TTC549 (cell line): Measurements from ENCODE around the gene RERE.

Source experiments
- FAIRE-seq: peaks from 2 replicates; lab custom pipeline; 2012; peaks lifted over from hg19 to GRCh38; lab: Jason Lieb, UNC

Gene RERE

GRCh38 chr1:8663915-8664329, 153.5 kb downstream of the RERE start:
- no peak for FAIRE-seq

GRCh38 chr1:8663090-8663802, 154.2 kb downstream of the RERE start:
- no peak for FAIRE-seq

GRCh38 chr1:8662380-8663072, 154.9 kb downstream of the RERE start:
- FAIRE-seq = no peak

DNA sequence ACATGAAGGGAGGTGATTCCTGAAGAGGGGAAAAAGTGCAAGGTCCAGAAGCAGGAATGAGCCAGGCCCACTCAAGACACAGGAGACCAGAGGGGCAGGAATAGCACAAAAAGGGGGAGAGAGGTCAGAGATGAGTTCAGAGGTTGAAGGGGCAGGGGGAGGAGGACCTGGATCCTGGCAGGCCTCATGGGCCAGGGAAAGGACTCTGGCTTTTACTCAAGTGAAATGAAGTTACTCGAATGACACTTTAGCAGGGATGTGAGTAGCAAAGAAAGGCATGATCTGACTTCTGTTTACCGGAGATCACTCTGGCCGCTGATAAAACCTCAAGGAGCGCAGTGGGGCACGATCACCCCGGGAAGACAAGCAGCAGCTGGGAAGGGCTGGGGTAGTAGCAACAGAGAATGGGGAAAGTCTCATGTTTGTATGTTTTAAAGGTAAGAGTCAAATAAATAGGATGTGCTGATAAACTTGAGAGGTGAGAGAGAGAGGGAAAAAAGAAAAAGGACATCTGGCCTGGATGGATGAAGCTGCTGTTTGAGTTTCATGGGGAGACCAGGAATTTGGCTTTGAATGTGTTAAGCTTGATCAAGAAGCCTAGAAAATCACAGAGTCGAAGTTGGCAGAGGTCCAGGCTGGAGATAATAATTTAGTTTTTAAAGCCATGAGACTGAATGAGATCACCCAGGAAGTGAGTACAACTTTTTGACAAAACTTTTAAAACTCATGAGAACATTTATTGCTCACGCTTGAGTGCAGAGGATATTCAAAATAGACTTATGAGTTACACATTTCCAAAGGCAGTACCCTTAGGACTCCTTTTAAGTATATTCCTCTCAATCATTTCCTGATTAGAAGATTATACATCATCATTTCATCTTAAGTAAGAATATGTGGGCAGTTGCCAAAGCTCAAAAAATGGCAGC, 156.0 kb downstream of the RERE start:
- FAIRE-seq = no peak

DNA sequence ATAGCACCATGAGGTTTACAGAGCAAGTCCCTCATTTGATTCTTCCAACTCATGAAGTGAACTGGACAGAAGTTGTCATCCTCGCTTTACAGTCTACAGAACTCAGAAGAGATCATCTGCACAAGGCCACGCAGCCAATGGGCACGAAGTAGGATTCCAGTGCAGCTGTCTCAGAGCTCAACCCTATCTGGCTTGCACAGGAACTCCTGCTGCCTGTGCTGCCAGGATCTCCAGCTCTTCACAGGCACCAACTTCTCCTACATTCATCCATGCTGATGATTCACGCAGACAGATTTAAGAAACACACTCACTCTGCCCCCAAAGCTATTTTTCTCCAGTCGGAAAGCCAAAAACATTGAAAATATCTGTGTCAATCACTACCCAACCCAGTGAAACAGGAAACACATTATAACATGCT, 157.0 kb downstream of the RERE start:
- no peak for FAIRE-seq

GRCh38 chr1:8659593-8659992, 157.8 kb downstream of the RERE start:
- FAIRE-seq = no peak

DNA sequence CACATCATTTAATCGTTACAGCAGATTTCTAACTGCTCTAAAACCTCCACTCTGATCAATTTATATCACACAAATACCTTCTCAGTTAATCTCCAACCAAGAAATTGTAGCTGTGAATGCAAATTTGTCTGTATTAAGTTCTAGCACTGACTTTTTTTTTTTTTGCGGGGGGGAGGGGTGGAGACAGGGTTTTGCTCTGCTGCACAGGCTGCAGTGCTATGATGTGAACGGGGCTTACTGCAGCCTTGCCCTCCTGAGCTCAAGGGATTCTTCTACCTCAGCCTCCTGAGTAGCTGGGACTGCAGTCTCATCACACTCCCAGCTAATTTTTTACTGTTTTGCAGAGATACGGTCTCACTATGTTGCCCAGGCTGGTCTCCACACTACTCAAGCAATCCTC, 163.6 kb downstream of the RERE start:
- no peak for FAIRE-seq

- FAIRE-seq = no peak
These were observed 164.9 kb downstream of the RERE start for GRCh38 chr1:8652467-8653046.

GRCh38 chr1:8651962-8652361, 165.5 kb downstream of the RERE start:
- FAIRE-seq = no peak

DNA sequence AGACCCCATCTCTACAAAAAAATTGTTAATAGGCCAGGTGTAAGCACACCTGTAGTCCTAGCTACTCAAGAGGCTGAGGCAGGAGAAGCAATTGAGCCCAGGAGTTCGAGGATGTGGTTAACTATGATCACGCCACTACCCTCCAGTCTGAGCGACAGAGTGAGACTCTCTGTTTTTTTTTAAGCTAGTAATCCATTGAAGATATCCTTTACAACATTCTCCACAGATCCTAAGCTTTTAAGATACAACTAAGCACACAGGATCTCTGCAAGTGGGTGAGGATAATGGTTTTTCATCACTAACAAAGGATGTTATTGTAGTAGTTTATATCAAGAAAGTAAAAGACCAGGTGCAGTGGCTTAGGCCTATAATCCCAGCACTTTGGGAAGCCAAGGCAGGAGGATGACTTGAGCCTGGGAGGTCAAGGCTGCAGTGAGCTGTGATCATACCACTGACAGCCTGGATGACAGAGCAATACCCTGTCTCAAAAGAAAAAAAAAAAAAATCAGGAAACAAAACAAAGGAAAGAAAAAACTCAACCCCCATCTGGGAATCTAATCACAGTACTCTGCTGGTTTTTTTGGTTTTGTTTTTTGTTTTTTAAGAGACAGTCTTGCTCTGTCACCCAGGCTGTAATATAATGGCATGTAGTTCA, 166.1 kb downstream of the RERE start:
- FAIRE-seq = no peak

DNA sequence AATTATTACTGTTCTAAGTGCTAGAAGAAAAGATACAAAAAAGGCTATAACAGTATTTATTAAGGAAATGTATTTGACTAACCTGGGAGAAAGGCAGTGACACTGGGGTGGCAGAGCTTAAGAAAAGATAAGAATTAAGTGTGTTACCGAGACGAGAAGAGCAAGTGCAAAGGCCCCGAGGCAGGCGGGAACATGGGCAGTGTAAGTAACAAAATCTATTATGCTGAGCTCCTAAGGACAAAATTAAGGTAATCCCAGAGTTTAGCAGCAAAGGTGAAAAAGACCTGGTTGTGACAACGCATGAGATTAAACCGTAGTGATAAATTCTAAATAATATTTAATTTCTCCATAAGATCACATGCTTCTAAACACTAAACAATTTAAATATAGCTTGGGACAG, 167.6 kb downstream of the RERE start:
- FAIRE-seq = no peak

DNA sequence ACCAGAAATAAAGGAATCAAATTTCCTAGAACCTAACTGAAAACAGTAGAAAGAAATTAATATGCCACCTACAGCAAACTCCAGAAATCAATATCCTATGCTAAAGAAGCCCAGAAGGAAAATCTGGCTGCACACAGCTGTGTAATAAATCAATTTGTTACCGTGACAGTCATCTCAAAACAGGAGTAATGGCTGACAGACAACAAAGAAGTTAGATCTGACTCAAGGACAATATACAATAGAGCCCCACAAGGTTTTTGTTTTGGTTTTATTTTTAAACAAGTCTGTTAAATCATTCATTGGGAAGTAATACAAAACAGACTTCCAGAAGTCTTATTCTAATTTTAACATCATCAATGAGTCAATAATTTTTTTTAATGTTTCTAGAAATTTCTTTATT, 168.4 kb downstream of the RERE start:
- FAIRE-seq = no peak

GRCh38 chr1:8646996-8647395, 170.4 kb downstream of the RERE start:
- FAIRE-seq = no peak

- FAIRE-seq = no peak
These were observed 171.3 kb downstream of the RERE start for GRCh38 chr1:8646189-8646588.

DNA sequence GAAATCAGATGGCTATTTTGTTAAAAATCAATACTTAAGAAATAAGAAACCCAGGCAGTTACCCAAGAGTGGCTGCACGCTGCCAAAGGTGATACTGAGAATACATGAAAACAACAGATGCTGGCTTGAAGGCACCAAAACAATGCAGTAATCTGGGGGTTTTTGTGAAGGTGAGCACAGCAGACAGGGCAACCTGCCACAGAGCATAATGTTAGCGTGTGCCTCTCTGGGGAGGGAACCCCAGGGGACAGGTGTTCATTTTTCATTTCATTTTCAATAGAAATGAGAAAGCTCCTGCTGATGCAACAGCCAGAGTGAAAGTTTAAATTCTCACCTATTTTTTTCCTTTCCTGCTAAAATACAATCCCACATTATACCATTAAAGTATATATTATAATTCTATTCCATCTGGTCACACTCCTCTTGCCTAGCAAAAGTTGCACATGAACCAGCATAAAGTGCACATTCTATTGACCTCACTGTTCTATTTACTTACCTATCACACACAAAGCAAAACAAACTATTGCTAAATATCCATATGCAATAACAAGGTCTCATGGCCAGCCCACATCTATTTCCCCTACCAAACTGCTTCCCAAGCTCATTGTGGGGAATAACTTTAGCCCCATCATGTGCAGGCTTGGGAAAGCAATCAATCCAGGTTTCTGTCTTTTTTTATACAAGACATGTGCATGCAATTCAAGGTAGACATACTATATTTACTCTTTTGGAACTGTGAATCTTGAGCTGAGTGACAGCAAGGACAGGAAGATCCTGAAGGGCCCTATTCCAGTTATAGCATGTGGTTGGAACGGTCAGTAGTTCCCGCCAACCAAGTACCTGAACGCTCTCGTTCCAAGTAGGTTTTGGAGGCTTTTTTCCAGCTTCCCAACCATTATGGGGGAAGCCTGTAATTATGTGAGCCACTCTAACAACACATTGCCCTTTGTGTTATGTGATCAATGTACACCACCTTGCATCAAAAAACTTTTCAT, 173.6 kb downstream of the RERE start:
- no peak for FAIRE-seq

DNA sequence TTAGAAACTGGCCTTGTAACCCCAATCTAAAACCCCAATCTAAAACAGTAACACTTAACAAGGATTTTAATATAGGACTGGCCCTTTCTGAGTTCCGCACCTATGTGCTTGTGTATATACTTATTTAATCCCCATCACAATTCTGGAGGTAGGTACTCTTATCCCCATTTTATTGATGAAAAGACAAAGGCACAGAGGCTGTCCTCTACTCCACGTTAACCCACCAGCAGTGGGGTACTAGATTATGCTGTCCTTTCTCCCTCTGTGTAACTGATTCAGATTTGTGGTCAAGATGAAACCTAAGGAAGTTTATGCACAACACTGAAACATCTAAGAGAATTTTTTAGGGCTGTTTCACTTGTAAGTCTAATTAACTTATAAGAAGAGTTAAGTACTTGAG, 175.3 kb downstream of the RERE start:
- no peak for FAIRE-seq

- no peak for FAIRE-seq
These were observed 176.0 kb downstream of the RERE start for GRCh38 chr1:8641377-8641997.

- no peak for FAIRE-seq
These were observed 176.5 kb downstream of the RERE start for GRCh38 chr1:8640950-8641349.

GRCh38 chr1:8639148-8639547, 178.3 kb downstream of the RERE start:
- no peak for FAIRE-seq
